SU-DHL-6 (cell line): ENCODE measurements around the gene TSHZ2.
A peak's percentile ranks its signal among the peaks of the same experiment; 100 is the strongest.

ENCODE experiments used
- H2AFZ ChIP-seq: fragments of 200-600 bp; sonication (generic); 2 replicates; pipeline ENCODE4 v1.6.1; 2014; ENCODE audit warnings: low read depth, mild to moderate bottlenecking, moderate library complexity, mixed read lengths, antibody characterized with exemption, low read length; ENCODE audit not compliant: severe bottlenecking
- H3F3A ChIP-seq: fragments of 200-600 bp; shearing (Covaris generic); 2 replicates; pipeline ENCODE4 v1.6.0; 2016; ENCODE audit warnings: antibody characterized with exemption, mild to moderate bottlenecking; ENCODE audit not compliant: insufficient read depth
- H3K27ac ChIP-seq: fragments of 200-600 bp; sonication (generic); 2 replicates; pipeline ENCODE4 v1.5.1; 2016; ENCODE audit warnings: low read depth, mild to moderate bottlenecking, low read length, moderate library complexity, mixed read lengths
- H3K27me3 ChIP-seq: fragments of 200-600 bp; sonication (generic), shearing (Covaris generic); 2 replicates; pipeline ENCODE4 v1.6.0; 2014; ENCODE audit warnings: mild to moderate bottlenecking, low read length
- H3K36me3 ChIP-seq: fragments of 200-600 bp; sonication (generic); 2 replicates; pipeline ENCODE4 v1.6.1; 2014; ENCODE audit warnings: mild to moderate bottlenecking, low read length, mixed read lengths
- H3K4me2 ChIP-seq: fragments of 300-600, 200-600 bp; shearing (Covaris generic), sonication (generic); 2 replicates; pipeline ENCODE4 v1.6.0; 2014; ENCODE audit warnings: low read length, low read depth, mild to moderate bottlenecking; ENCODE audit not compliant: poor library complexity, severe bottlenecking
- H3K4me3 ChIP-seq: fragments of 200-600 bp; sonication (generic); 2 replicates; pipeline ENCODE4 v1.5.1; 2014; ENCODE audit warnings: antibody characterized with exemption, low read length, mild to moderate bottlenecking, mixed read lengths; ENCODE audit not compliant: insufficient read depth, poor library complexity, severe bottlenecking
- H3K79me2 ChIP-seq: fragments of 200-600 bp; sonication (generic); 2 replicates; pipeline ENCODE4 v1.6.1; 2014; ENCODE audit warnings: mild to moderate bottlenecking, low read length, moderate library complexity; ENCODE audit not compliant: insufficient read depth
- H3K9ac ChIP-seq: fragments of 200-600 bp; sonication (generic); 2 replicates; pipeline ENCODE4 v1.7.0; 2014; ENCODE audit warnings: mild to moderate bottlenecking, low read length
- H3K9me2 ChIP-seq: fragments of 200-600 bp; sonication (generic); replicated peaks from 2 replicates; pipeline ENCODE4 v1.6.1; 2014; ENCODE audit warnings: low read length; ENCODE audit not compliant: insufficient read depth
- H3K9me3 ChIP-seq: fragments of 200-600 bp; sonication (generic); 2 replicates; pipeline ENCODE4 v1.6.1; 2014; ENCODE audit warnings: low read length, mixed read lengths; ENCODE audit not compliant: insufficient read depth
- H4K20me1 ChIP-seq: fragments of 200-600 bp; sonication (generic); 2 replicates; pipeline ENCODE4 v1.6.1; 2014; ENCODE audit warnings: low read depth, mild to moderate bottlenecking, antibody characterized with exemption, low read length, moderate library complexity, mixed read lengths
- EZH2phosphoT487 ChIP-seq: fragments of 200-600 bp; sonication (generic), shearing (Covaris generic); conservative IDR thresholded peaks from 2 replicates; pipeline ENCODE4 v1.6.1; 2018; ENCODE audit warnings: mild to moderate bottlenecking, antibody characterized with exemption, low read length, moderate library complexity, mixed read lengths
- TF ChIP-seq, protein P1 (sequence below): fragments of 200-600 bp; sonication (generic); IDR thresholded peaks from one replicate; pipeline ENCODE4 v1.5.1; 2017; ENCODE audit warnings: antibody characterized with exemption, mild to moderate bottlenecking, low read length, moderate library complexity; ENCODE audit not compliant: insufficient read depth, poor library complexity, severe bottlenecking

TSHZ2 gene

DNA sequence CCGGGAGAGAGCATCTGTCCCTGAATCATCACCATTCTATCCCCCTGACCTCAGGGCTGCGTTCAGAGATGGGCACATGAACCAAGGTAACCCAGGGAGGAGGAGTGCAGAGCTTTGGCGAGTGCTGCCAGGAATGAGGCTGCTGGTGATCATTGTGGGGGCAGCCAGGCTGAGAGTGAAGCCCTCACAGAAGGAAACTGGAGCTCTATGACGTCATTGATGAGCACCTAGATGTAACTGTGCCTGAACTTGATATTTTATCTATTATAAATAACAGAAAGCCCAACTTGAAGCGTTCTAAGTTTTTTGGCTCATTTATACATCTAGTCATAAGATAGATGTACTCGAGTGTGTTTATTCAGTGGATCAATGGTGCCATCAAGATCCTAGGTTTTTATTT, 17.3 kb upstream of the TSHZ2 start:
- Histone ChIP-seq H3K27ac (no peak overlapping the region), H3K4me2 (no peak overlapping the region), H3K36me3 (no peaks in the 10 kb centered on the region), H3K9ac (no peak overlapping the region), H3F3A (no peaks in the 10 kb centered on the region), H3K9me3 (no peaks in the 10 kb centered on the region), H3K4me3 (no peak overlapping the region), H3K9me2 (0 out of 2 replicates have a peak, but pooled peaks cover 3% of the 10 kb centered on the region), H3K27me3 (no peaks in the 10 kb centered on the region), H3K79me2 (no peaks in the 10 kb centered on the region), H4K20me1 (no peaks in the 10 kb centered on the region), H2AFZ (no peak overlapping the region)
- TF ChIP-seq EZH2phosphoT487: no peak
- TF ChIP-seq, protein P1, sequence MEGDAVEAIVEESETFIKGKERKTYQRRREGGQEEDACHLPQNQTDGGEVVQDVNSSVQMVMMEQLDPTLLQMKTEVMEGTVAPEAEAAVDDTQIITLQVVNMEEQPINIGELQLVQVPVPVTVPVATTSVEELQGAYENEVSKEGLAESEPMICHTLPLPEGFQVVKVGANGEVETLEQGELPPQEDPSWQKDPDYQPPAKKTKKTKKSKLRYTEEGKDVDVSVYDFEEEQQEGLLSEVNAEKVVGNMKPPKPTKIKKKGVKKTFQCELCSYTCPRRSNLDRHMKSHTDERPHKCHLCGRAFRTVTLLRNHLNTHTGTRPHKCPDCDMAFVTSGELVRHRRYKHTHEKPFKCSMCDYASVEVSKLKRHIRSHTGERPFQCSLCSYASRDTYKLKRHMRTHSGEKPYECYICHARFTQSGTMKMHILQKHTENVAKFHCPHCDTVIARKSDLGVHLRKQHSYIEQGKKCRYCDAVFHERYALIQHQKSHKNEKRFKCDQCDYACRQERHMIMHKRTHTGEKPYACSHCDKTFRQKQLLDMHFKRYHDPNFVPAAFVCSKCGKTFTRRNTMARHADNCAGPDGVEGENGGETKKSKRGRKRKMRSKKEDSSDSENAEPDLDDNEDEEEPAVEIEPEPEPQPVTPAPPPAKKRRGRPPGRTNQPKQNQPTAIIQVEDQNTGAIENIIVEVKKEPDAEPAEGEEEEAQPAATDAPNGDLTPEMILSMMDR: no peak

- Histone ChIP-seq H3K9me2 (0 out of 2 replicates have a peak, but pooled peaks cover 3% of the 10 kb centered on the region), H3K27ac (no peak overlapping the region), H3K4me3 (no peak overlapping the region), H3K9ac (no peak overlapping the region), H3K9me3 (no peaks in the 10 kb centered on the region), H3K4me2 (no peak overlapping the region), H3F3A (no peaks in the 10 kb centered on the region), H2AFZ (no peak overlapping the region), H4K20me1 (no peaks in the 10 kb centered on the region), H3K36me3 (no peaks in the 10 kb centered on the region), H3K27me3 (no peaks in the 10 kb centered on the region), H3K79me2 (no peaks in the 10 kb centered on the region)
- TF ChIP-seq, protein P1: no peak
- TF ChIP-seq EZH2phosphoT487: no peak
These were observed 13.9 kb upstream of the TSHZ2 start for GRCh38 chr20:52958211-52958610.

- Histone ChIP-seq H3K4me3 (no peak overlapping the region), H3K27ac (no peak overlapping the region), H3K79me2 (no peaks in the 10 kb centered on the region), H3K27me3 (no peaks in the 10 kb centered on the region), H3K9ac (no peak overlapping the region), H3K9me3 (no peaks in the 10 kb centered on the region), H2AFZ (peak overlapping the region; percentile 67), H3K4me2 (no peak overlapping the region), H4K20me1 (no peaks in the 10 kb centered on the region), H3K36me3 (no peaks in the 10 kb centered on the region), H3K9me2 (0 out of 2 replicates have a peak, but pooled peaks cover 2% of the 10 kb centered on the region), H3F3A (no peaks in the 10 kb centered on the region)
- TF ChIP-seq, protein P1: no peak
- TF ChIP-seq EZH2phosphoT487: no peak
These were observed 13.0 kb upstream of the TSHZ2 start for GRCh38 chr20:52959125-52959524.

- no peak for TF ChIP-seq EZH2phosphoT487
- TF ChIP-seq, protein P1: no peak
- Histone ChIP-seq H3K79me2 (no peaks in the 10 kb centered on the region), H3K4me3 (no peak overlapping the region), H3K36me3 (no peaks in the 10 kb centered on the region), H4K20me1 (no peaks in the 10 kb centered on the region), H3K27me3 (no peaks in the 10 kb centered on the region), H3K4me2 (no peak overlapping the region), H3K9me2 (no peaks in the 10 kb centered on the region), H3K9ac (no peak overlapping the region), H3K27ac (no peak overlapping the region), H3F3A (no peaks in the 10 kb centered on the region), H3K9me3 (no peaks in the 10 kb centered on the region), H2AFZ (no peak overlapping the region)
These were observed 10.0 kb upstream of the TSHZ2 start for GRCh38 chr20:52962183-52962582.
